ENCODE measurements around the gene TCF4. TPM values are rescaled to one million over a fixed set of nuclear protein-coding genes. Genes with fewer than 3 reads are reported as not detected.

Gene TCF4
- total and polyA plus RNA-seq, 7 donors = 3.5 to 149 (median 106) TPM

- H3K36me3 ChIP-seq = peaks cover 0 to 64% (median 25%) of the 10 kb centered on the region in 4 donors
- intact Hi-C loops (cut with DNase I) = no loop called here
- no peak for DNase-seq
- no peak overlapping the region for H3K4me3 ChIP-seq
- H3K9me3 ChIP-seq = no peaks in the 10 kb centered on the region
- TF ChIP-seq POLR2AphosphoS5 (IDR thresholded peaks at IDR 0.05) = no peak
- TF ChIP-seq, protein P1, sequence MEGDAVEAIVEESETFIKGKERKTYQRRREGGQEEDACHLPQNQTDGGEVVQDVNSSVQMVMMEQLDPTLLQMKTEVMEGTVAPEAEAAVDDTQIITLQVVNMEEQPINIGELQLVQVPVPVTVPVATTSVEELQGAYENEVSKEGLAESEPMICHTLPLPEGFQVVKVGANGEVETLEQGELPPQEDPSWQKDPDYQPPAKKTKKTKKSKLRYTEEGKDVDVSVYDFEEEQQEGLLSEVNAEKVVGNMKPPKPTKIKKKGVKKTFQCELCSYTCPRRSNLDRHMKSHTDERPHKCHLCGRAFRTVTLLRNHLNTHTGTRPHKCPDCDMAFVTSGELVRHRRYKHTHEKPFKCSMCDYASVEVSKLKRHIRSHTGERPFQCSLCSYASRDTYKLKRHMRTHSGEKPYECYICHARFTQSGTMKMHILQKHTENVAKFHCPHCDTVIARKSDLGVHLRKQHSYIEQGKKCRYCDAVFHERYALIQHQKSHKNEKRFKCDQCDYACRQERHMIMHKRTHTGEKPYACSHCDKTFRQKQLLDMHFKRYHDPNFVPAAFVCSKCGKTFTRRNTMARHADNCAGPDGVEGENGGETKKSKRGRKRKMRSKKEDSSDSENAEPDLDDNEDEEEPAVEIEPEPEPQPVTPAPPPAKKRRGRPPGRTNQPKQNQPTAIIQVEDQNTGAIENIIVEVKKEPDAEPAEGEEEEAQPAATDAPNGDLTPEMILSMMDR (IDR thresholded peaks at IDR 0.05) = no peak
- TF ChIP-seq POLR2A (IDR thresholded peaks at IDR 0.05) = no peak
- TF ChIP-seq EP300 (IDR thresholded peaks at IDR 0.05) = no peak
- H3K27ac ChIP-seq = no peak overlapping the region
- H3K27me3 ChIP-seq = no peaks in the 10 kb centered on the region
- peaks cover 0 to 37% (median 24%) of the 10 kb centered on the region in 4 donors for H3K4me1 ChIP-seq
- WGBS, 2 donors = 60 to 87% methylated on average over 3 of the region's 3 CpGs
These were observed 322.0 kb downstream of the TCF4 start for GRCh38 chr18:55265984-55266383.

- DNase-seq = no peak
- H3K4me3 ChIP-seq = no peak overlapping the region
- peaks cover 0 to 37% (median 24%) of the 10 kb centered on the region in 4 donors for H3K4me1 ChIP-seq
- 68 to 71% methylated on average over 5 of the region's 5 CpGs for WGBS, 2 donors
- H3K9me3 ChIP-seq = no peaks in the 10 kb centered on the region
- TF ChIP-seq POLR2A (IDR thresholded peaks at IDR 0.05) (no peak), EP300 (IDR thresholded peaks at IDR 0.05) (no peak), POLR2AphosphoS5 (IDR thresholded peaks at IDR 0.05) (no peak)
- TF ChIP-seq, protein P1 (IDR thresholded peaks at IDR 0.05) = no peak
- peak overlapping the region in 2 of 4 donors; percentile 25 to 52 for H3K27ac ChIP-seq
- H3K27me3 ChIP-seq = no peaks in the 10 kb centered on the region
- peaks cover 0 to 72% (median 30%) of the 10 kb centered on the region in 4 donors for H3K36me3 ChIP-seq
- intact Hi-C loops (cut with DNase I) = no loop called here
These were observed 322.8 kb downstream of the TCF4 start for GRCh38 chr18:55265130-55265675.

GRCh38 chr18:55264108-55264507, 323.9 kb downstream of the TCF4 start:
- TF ChIP-seq, protein P1 (IDR thresholded peaks at IDR 0.05) = no peak
- TF ChIP-seq POLR2A (IDR thresholded peaks at IDR 0.05) (no peak), POLR2AphosphoS5 (IDR thresholded peaks at IDR 0.05) (no peak), EP300 (IDR thresholded peaks at IDR 0.05) (no peak)
- peak overlapping the region in 2 of 4 donors; percentile 52 to 57 for H3K27ac ChIP-seq
- intact Hi-C loops (cut with DNase I) = no loop called here

GRCh38 chr18:55262021-55262560, 325.9 kb downstream of the TCF4 start:
- DNase-seq = no peak
- no peak overlapping the region for H3K27ac ChIP-seq
- no peak overlapping the region for H3K4me3 ChIP-seq
- 26 to 76% methylated on average over 1 of the region's 1 CpG for WGBS, 2 donors
- intact Hi-C loops (cut with DNase I) = no loop called here
- no peak for TF ChIP-seq POLR2AphosphoS5 (IDR thresholded peaks at IDR 0.05)
- no peak for TF ChIP-seq POLR2A (IDR thresholded peaks at IDR 0.05)
- no peak for TF ChIP-seq EP300 (IDR thresholded peaks at IDR 0.05)
- TF ChIP-seq, protein P1 (IDR thresholded peaks at IDR 0.05) = no peak
- peaks cover 0 to 29% (median 21%) of the 10 kb centered on the region in 4 donors for H3K4me1 ChIP-seq
- no peaks in the 10 kb centered on the region for H3K9me3 ChIP-seq
- H3K27me3 ChIP-seq = no peaks in the 10 kb centered on the region
- H3K36me3 ChIP-seq = peaks cover 0 to 73% (median 29%) of the 10 kb centered on the region in 4 donors

More at GRCh38 chr18:55264108-55264507, 323.9 kb downstream of the TCF4 start:
- Histone ChIP-seq H3K4me3 (no peak overlapping the region), H3K27me3 (no peaks in the 10 kb centered on the region), H3K4me1 (peaks cover 0 to 37% (median 24%) of the 10 kb centered on the region in 4 donors), H3K9me3 (no peaks in the 10 kb centered on the region), H3K36me3 (peaks cover 0 to 76% (median 29%) of the 10 kb centered on the region in 4 donors)
- no peak for DNase-seq
- 50 to 63% methylated on average over 3 of the region's 3 CpGs for WGBS, 2 donors

Data from sigmoid colon (tissue), 7 donors.